Skeletal muscle cell (primary cell): ENCODE measurements around the gene BCL3.
"Not testable (repeated sequence)": the region's sequence is repeated elsewhere in the genome, so short reads cannot be mapped to it uniquely, and the experiment has no call there.

Experiments
- DNase-seq: peaks from one replicate; pipeline ENCODE4 v3.0.0-alpha.2; 2010; ENCODE audit warnings: low read depth
- H3K4me3 ChIP-seq: 2 replicates; pipeline ENCODE4 v1.5.1; 2011; ENCODE audit warnings: low read depth, mild to moderate bottlenecking, control low read depth, low read length, moderate library complexity

BCL3 gene

GRCh38 chr19:44776402-44777096 lies 28.0 kb downstream of the BCL3 start:
- no peak overlapping the region for H3K4me3 ChIP-seq
- no peak for DNase-seq

- no peak for DNase-seq
- no peak within 1 kb of the TSS for H3K4me3 ChIP-seq
Measured at GRCh38 chr19:44777715-44778347, 29.3 kb downstream of the BCL3 start, which contains the start of gene CBLC. Gene CBLC (plus strand): TSS chr19:44777890. CDS start chr19:44777932, 42 bp downstream.

- H3K4me3 ChIP-seq, result no peak overlapping the region
- DNase-seq, result no peak
Measured at GRCh38 chr19:44779150-44779549, 30.6 kb downstream of the BCL3 start.

GRCh38 chr19:44781694-44782093 lies 33.2 kb downstream of the BCL3 start:
- H3K4me3 ChIP-seq, DNase-seq: not testable (repeated sequence)

GRCh38 chr19:44782729-44783128 lies 34.2 kb downstream of the BCL3 start:
- no peak for DNase-seq
- H3K4me3 ChIP-seq, result no peak overlapping the region

GRCh38 chr19:44783545-44783944 lies 35.0 kb downstream of the BCL3 start:
- no peak for DNase-seq

GRCh38 chr19:44785271-44785670 lies 36.8 kb downstream of the BCL3 start:
- DNase-seq, result no peak
- H3K4me3 ChIP-seq, result no peak overlapping the region

More at GRCh38 chr19:44783545-44783944, 35.0 kb downstream of the BCL3 start:
- H3K4me3 ChIP-seq, result no peak overlapping the region

- no peak for DNase-seq
- H3K4me3 ChIP-seq, result no peak overlapping the region
Measured at GRCh38 chr19:44785993-44786392, 37.5 kb downstream of the BCL3 start.

GRCh38 chr19:44788971-44789370 lies 40.5 kb downstream of the BCL3 start:
- no peak for DNase-seq
- no peak overlapping the region for H3K4me3 ChIP-seq

GRCh38 chr19:44789943-44790483 lies 41.5 kb downstream of the BCL3 start:
- no peak for DNase-seq

GRCh38 chr19:44792281-44792680 lies 43.8 kb downstream of the BCL3 start:
- no peak for DNase-seq

More at GRCh38 chr19:44789943-44790483, 41.5 kb downstream of the BCL3 start:
- no peak overlapping the region for H3K4me3 ChIP-seq

GRCh38 chr19:44794610-44795009 lies 46.1 kb downstream of the BCL3 start:
- no peak overlapping the region for H3K4me3 ChIP-seq
- no peak for DNase-seq

More at GRCh38 chr19:44792281-44792680, 43.8 kb downstream of the BCL3 start:
- H3K4me3 ChIP-seq, result no peak overlapping the region

GRCh38 chr19:44795398-44795987 lies 47.0 kb downstream of the BCL3 start:
- no peak overlapping the region for H3K4me3 ChIP-seq
- no peak for DNase-seq

GRCh38 chr19:44796701-44797115 lies 48.2 kb downstream of the BCL3 start:
- no peak overlapping the region for H3K4me3 ChIP-seq
- no peak for DNase-seq

- DNase-seq, result no peak
- H3K4me3 ChIP-seq, result no peak overlapping the region
Measured at GRCh38 chr19:44799627-44800346, 51.3 kb downstream of the BCL3 start.

GRCh38 chr19:44800461-44800860 lies 52.0 kb downstream of the BCL3 start:
- no peak for DNase-seq
- H3K4me3 ChIP-seq, result no peak overlapping the region

GRCh38 chr19:44803442-44804428 lies 55.2 kb downstream of the BCL3 start:
- no peak for DNase-seq
- no peak overlapping the region for H3K4me3 ChIP-seq

GRCh38 chr19:44806291-44806690 lies 57.8 kb downstream of the BCL3 start:
- DNase-seq, result no peak
- no peak overlapping the region for H3K4me3 ChIP-seq

GRCh38 chr19:44807162-44807561 lies 58.7 kb downstream of the BCL3 start:
- no peak for DNase-seq
- no peak overlapping the region for H3K4me3 ChIP-seq
